Measurements from ENCODE around the gene SCLT1. TPM values are rescaled to one million over a fixed set of nuclear protein-coding genes. Genes with fewer than 3 reads are reported as not detected.

Gene SCLT1
- polyA plus RNA-seq, 2 of the 4 experiments (the other 2 are of a cell fraction) = 7.4 to 12.1 TPM

DNA sequence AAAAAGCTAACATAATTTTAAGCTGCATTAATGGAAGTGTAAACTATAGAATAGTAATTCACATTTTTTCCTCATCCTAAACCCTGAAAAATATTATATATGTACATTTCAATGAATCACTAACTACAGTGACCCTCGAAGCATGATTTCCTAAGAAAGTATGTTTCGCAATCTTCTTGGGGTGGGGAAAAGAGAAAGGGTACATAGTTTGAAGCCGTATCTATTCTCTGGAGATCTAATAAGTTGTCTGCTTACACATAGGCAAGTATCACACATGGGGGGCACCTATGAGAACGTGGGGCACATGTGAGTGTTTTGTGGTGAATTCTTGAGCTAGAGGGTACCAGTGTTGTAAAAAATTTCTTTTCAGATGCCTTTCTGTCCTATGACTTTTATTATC lies 212.7 kb downstream of the SCLT1 start:
- H3K4me2 ChIP-seq = no peak overlapping the region
- CTCF ChIA-PET = interaction anchor here (0.6 to 1.2 kb wide), 2 partner anchors 9 to 99 kb away, joined by 3 to 4 read pairs; no protein-coding TSS in a partner anchor
- ATAC-seq = no peak

DNA sequence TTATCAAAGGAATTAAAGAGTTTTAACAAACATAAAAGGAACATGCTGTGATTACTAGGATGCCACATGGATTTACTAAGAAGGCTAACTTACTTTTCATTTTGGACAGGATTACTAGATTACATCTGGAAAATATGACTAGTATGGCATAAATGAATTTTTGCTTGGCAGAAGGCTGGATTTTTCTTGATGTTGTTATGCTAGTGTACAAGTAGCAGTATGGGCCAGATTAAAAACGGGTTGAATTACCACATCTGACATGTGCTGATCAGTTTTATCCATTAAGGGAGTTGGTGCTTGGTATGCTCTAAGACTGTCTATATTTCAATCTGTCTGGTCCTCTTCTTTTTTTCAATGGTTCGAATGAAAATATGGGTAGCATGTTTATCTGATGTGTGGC lies 213.4 kb downstream of the SCLT1 start:
- TF ChIP-seq JUN (IDR thresholded peaks at IDR 0.05) = no peak
- no peak for TF ChIP-seq BHLHE40 (IDR thresholded peaks at IDR 0.05; ENCODE audit: low read depth, low read length)
- TF ChIP-seq SMC3 (IDR thresholded peaks at IDR 0.05) = no peak
- no peak for TF ChIP-seq HOXB5 (CRISPR knock-in tag; IDR thresholded peaks at IDR 0.05)
- WGBS (ENCODE audit: missing lambda C conversion rate) = 76% methylated on average over 2 of the region's 2 CpGs
- DNase-seq (ENCODE audit: low read depth in 1 of 2, low spot score in 1 of 2) = no peak
- H3K27ac ChIP-seq = no peak overlapping the region
- ATAC-seq = no peak
- FAIRE-seq = no peak
- CTCF ChIA-PET = interaction anchor here (1.2 kb wide), 1 partner anchor 9 kb away, joined by 3 read pairs; no protein-coding TSS in a partner anchor
- no peaks in the 10 kb centered on the region for H3K4me1 ChIP-seq
- H3K9me3 ChIP-seq = no peaks in the 10 kb centered on the region
- POLR2A ChIA-PET = no interaction called here
- H3K4me3 ChIP-seq = no peak overlapping the region
- no peak overlapping the region for H3K4me2 ChIP-seq

More for the DNA sequence above, 212.7 kb downstream of the SCLT1 start:
- DNase-seq (ENCODE audit: low read depth in 1 of 2, low spot score in 1 of 2) (no peak), FAIRE-seq (no peak)
- Histone ChIP-seq H3K4me1 (no peaks in the 10 kb centered on the region), H3K27ac (no peak overlapping the region), H3K4me3 (no peak overlapping the region), H3K9me3 (no peaks in the 10 kb centered on the region)
- POLR2A ChIA-PET = no interaction called here
- WGBS (ENCODE audit: missing lambda C conversion rate) = 59% methylated on average over 4 of the region's 4 CpGs
- TF ChIP-seq CEBPB (IDR thresholded peaks at IDR 0.05) (peak; percentile 64 to 76; a peak in 3 of 4 replicates), POLR2AphosphoS2 (conservative IDR thresholded peaks at IDR 0.05; ENCODE audit: low read length) (no peak)

DNA sequence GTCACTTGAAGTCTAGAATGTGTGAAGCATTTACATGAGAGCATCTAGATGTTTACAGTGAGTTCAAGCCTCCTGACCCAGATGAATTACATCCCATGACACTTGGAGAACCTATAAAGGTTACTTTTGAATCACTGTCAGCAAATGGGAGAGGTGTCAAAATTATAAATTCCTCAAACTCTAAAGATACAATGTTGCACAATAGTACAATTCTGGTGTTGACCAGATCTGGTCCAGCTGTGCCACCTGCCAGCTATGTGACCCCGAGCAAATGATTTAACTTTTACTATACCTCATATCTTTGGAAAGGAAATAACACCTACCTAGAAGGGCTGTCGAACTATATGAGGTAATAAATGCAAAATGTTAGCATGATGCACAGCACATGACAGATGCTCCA lies 214.1 kb downstream of the SCLT1 start:
- no peak overlapping the region for H3K4me3 ChIP-seq
- H3K9me3 ChIP-seq = no peaks in the 10 kb centered on the region
- no peak overlapping the region for H3K4me2 ChIP-seq
- ChIA-PET POLR2A (no interaction called here), CTCF (interaction anchor here (0.8 kb wide), 1 partner anchor 16 kb away, joined by 3 read pairs; no protein-coding TSS in a partner anchor)
- ATAC-seq = peak in 1 of 2 experiments; percentile 31; a peak in 2 of 6 replicates
- H3K4me1 ChIP-seq = no peaks in the 10 kb centered on the region
- 78% methylated on average over 2 of the region's 2 CpGs for WGBS (ENCODE audit: missing lambda C conversion rate)
- TF ChIP-seq JUN (IDR thresholded peaks at IDR 0.05) (no peak), SMC3 (IDR thresholded peaks at IDR 0.05) (no peak), FOSB (CRISPR knock-in tag; IDR thresholded peaks at IDR 0.05) (no peak), ZNF302 (CRISPR knock-in tag; IDR thresholded peaks at IDR 0.05) (no peak), CBX2 (IDR thresholded peaks at IDR 0.05; ENCODE audit: borderline replicate concordance, low read depth) (no peak), HOXB5 (CRISPR knock-in tag; IDR thresholded peaks at IDR 0.05) (no peak), NFE2L2 (conservative IDR thresholded peaks at IDR 0.05; ENCODE audit: low read length) (no peak), GATA3 (IDR thresholded peaks at IDR 0.05; ENCODE audit: borderline replicate concordance) (no peak), KDM1A (IDR thresholded peaks at IDR 0.05; ENCODE audit: low read depth) (no peak), HDAC2 (IDR thresholded peaks at IDR 0.05) (no peak), KDM5A (IDR thresholded peaks at IDR 0.05) (no peak), CHD4 (IDR thresholded peaks at IDR 0.05; ENCODE audit: borderline replicate concordance) (no peak), NR3C1 (IDR thresholded peaks at IDR 0.05) (no peak), EHMT2 (IDR thresholded peaks at IDR 0.05; ENCODE audit: low read depth) (no peak)
- TF ChIP-seq, protein P1, sequence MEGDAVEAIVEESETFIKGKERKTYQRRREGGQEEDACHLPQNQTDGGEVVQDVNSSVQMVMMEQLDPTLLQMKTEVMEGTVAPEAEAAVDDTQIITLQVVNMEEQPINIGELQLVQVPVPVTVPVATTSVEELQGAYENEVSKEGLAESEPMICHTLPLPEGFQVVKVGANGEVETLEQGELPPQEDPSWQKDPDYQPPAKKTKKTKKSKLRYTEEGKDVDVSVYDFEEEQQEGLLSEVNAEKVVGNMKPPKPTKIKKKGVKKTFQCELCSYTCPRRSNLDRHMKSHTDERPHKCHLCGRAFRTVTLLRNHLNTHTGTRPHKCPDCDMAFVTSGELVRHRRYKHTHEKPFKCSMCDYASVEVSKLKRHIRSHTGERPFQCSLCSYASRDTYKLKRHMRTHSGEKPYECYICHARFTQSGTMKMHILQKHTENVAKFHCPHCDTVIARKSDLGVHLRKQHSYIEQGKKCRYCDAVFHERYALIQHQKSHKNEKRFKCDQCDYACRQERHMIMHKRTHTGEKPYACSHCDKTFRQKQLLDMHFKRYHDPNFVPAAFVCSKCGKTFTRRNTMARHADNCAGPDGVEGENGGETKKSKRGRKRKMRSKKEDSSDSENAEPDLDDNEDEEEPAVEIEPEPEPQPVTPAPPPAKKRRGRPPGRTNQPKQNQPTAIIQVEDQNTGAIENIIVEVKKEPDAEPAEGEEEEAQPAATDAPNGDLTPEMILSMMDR (IDR thresholded peaks at IDR 0.05) = no peak
- TF ChIP-seq, protein P2, sequence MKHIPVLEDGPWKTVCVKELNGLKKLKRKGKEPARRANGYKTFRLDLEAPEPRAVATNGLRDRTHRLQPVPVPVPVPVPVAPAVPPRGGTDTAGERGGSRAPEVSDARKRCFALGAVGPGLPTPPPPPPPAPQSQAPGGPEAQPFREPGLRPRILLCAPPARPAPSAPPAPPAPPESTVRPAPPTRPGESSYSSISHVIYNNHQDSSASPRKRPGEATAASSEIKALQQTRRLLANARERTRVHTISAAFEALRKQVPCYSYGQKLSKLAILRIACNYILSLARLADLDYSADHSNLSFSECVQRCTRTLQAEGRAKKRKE (CRISPR knock-in tag; IDR thresholded peaks at IDR 0.05; ENCODE audit: low read depth) = no peak
- TF ChIP-seq, protein P3, sequence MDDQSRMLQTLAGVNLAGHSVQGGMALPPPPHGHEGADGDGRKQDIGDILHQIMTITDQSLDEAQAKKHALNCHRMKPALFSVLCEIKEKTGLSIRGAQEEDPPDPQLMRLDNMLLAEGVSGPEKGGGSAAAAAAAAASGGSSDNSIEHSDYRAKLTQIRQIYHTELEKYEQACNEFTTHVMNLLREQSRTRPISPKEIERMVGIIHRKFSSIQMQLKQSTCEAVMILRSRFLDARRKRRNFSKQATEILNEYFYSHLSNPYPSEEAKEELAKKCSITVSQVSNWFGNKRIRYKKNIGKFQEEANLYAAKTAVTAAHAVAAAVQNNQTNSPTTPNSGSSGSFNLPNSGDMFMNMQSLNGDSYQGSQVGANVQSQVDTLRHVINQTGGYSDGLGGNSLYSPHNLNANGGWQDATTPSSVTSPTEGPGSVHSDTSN (IDR thresholded peaks at IDR 0.05) = no peak
- TF ChIP-seq, protein P4, sequence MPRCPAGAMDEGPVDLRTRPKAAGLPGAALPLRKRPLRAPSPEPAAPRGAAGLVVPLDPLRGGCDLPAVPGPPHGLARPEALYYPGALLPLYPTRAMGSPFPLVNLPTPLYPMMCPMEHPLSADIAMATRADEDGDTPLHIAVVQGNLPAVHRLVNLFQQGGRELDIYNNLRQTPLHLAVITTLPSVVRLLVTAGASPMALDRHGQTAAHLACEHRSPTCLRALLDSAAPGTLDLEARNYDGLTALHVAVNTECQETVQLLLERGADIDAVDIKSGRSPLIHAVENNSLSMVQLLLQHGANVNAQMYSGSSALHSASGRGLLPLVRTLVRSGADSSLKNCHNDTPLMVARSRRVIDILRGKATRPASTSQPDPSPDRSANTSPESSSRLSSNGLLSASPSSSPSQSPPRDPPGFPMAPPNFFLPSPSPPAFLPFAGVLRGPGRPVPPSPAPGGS (IDR thresholded peaks at IDR 0.05) = no peak
- TF ChIP-seq, protein P5, sequence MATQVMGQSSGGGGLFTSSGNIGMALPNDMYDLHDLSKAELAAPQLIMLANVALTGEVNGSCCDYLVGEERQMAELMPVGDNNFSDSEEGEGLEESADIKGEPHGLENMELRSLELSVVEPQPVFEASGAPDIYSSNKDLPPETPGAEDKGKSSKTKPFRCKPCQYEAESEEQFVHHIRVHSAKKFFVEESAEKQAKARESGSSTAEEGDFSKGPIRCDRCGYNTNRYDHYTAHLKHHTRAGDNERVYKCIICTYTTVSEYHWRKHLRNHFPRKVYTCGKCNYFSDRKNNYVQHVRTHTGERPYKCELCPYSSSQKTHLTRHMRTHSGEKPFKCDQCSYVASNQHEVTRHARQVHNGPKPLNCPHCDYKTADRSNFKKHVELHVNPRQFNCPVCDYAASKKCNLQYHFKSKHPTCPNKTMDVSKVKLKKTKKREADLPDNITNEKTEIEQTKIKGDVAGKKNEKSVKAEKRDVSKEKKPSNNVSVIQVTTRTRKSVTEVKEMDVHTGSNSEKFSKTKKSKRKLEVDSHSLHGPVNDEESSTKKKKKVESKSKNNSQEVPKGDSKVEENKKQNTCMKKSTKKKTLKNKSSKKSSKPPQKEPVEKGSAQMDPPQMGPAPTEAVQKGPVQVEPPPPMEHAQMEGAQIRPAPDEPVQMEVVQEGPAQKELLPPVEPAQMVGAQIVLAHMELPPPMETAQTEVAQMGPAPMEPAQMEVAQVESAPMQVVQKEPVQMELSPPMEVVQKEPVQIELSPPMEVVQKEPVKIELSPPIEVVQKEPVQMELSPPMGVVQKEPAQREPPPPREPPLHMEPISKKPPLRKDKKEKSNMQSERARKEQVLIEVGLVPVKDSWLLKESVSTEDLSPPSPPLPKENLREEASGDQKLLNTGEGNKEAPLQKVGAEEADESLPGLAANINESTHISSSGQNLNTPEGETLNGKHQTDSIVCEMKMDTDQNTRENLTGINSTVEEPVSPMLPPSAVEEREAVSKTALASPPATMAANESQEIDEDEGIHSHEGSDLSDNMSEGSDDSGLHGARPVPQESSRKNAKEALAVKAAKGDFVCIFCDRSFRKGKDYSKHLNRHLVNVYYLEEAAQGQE (IDR thresholded peaks at IDR 0.05) = no peak
- TF ChIP-seq, protein P6, sequence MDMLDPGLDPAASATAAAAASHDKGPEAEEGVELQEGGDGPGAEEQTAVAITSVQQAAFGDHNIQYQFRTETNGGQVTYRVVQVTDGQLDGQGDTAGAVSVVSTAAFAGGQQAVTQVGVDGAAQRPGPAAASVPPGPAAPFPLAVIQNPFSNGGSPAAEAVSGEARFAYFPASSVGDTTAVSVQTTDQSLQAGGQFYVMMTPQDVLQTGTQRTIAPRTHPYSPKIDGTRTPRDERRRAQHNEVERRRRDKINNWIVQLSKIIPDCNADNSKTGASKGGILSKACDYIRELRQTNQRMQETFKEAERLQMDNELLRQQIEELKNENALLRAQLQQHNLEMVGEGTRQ (IDR thresholded peaks at IDR 0.05) = no peak
- no peak overlapping the region for H3K27ac ChIP-seq
- no peak for DNase-seq (ENCODE audit: low read depth in 1 of 2, low spot score in 1 of 2)
- no peak for FAIRE-seq

All from A549 (cell line).